Right kidney (tissue), 9 donors: Measurements from ENCODE around the gene RPS8.
"Not testable (repeated sequence)": the region's sequence is repeated elsewhere in the genome, so short reads cannot be mapped to it uniquely, and the experiment has no call there.

ENCODE experiments used
- DNase-seq: peaks from one replicate; pipeline ENCODE4 v3.0.0-alpha.2; 2016
- long read RNA-seq, 8 donors: transcript quantifications; one replicate each; lab custom pipeline, GENCODE V29; 2026

The RPS8 gene
- long read RNA-seq, donor 1, transcript RPS8-202 (6 exons, 881 nt): major isoform, 1,748 of 5,058 reads
- long read RNA-seq, donor 1, transcript RPS8-207 (5 exons, 1,115 nt): minor isoform, 477 of 5,058 reads
- long read RNA-seq, donor 1, transcript RPS8-205 (2 exons, 391 nt): minor isoform, 261 of 5,058 reads
- long read RNA-seq, donor 1, transcript RPS8-203 (3 exons, 898 nt): minor isoform, 301 of 5,058 reads
- long read RNA-seq, donor 1, partial matches to known transcripts: 2,057 of 5,058 reads
- long read RNA-seq, donor 1, other reads (novel, unspliced or antisense): 183 of 5,058 reads
- long read RNA-seq, donor 2, transcript RPS8-203 (3 exons, 898 nt): minor isoform, 167 of 2,423 reads
- long read RNA-seq, donor 2, transcript RPS8-202 (6 exons, 881 nt): major isoform, 981 of 2,423 reads
- long read RNA-seq, donor 2, transcript RPS8-207 (5 exons, 1,115 nt): minor isoform, 254 of 2,423 reads
- long read RNA-seq, donor 2, transcript RPS8-205 (2 exons, 391 nt): minor isoform, 215 of 2,423 reads
- long read RNA-seq, donor 2, partial matches to known transcripts: 738 of 2,423 reads
- long read RNA-seq, donor 2, other reads (novel, unspliced or antisense): 41 of 2,423 reads
- long read RNA-seq, donor 3, transcript RPS8-205 (2 exons, 391 nt): minor isoform, 78 of 1,388 reads
- long read RNA-seq, donor 3, transcript RPS8-202 (6 exons, 881 nt): major isoform, 550 of 1,388 reads
- long read RNA-seq, donor 3, transcript RPS8-207 (5 exons, 1,115 nt): minor isoform, 220 of 1,388 reads
- long read RNA-seq, donor 3, transcript RPS8-203 (3 exons, 898 nt): minor isoform, 66 of 1,388 reads
- long read RNA-seq, donor 3, partial matches to known transcripts: 422 of 1,388 reads
- long read RNA-seq, donor 3, other reads (novel, unspliced or antisense): 37 of 1,388 reads
- long read RNA-seq, donor 4, transcript RPS8-205 (2 exons, 391 nt): minor isoform, 120 of 2,646 reads
- long read RNA-seq, donor 4, transcript RPS8-203 (3 exons, 898 nt): minor isoform, 181 of 2,646 reads
- long read RNA-seq, donor 4, transcript RPS8-202 (6 exons, 881 nt): major isoform, 812 of 2,646 reads
- long read RNA-seq, donor 4, transcript RPS8-207 (5 exons, 1,115 nt): minor isoform, 208 of 2,646 reads
- long read RNA-seq, donor 4, partial matches to known transcripts: 1,251 of 2,646 reads
- long read RNA-seq, donor 4, other reads (novel, unspliced or antisense): 56 of 2,646 reads
- long read RNA-seq, donor 5, transcript RPS8-205 (2 exons, 391 nt): minor isoform, 89 of 2,799 reads
- long read RNA-seq, donor 5, transcript RPS8-202 (6 exons, 881 nt): major isoform, 1,655 of 2,799 reads
- long read RNA-seq, donor 5, transcript RPS8-203 (3 exons, 898 nt): minor isoform, 100 of 2,799 reads
- long read RNA-seq, donor 5, transcript RPS8-207 (5 exons, 1,115 nt): minor isoform, 330 of 2,799 reads
- long read RNA-seq, donor 5, partial matches to known transcripts: 491 of 2,799 reads
- long read RNA-seq, donor 5, other reads (novel, unspliced or antisense): 104 of 2,799 reads
- long read RNA-seq, donor 6, transcript RPS8-202 (6 exons, 881 nt): major isoform, 940 of 2,522 reads
- long read RNA-seq, donor 6, transcript RPS8-203 (3 exons, 898 nt): minor isoform, 197 of 2,522 reads
- long read RNA-seq, donor 6, transcript RPS8-205 (2 exons, 391 nt): minor isoform, 239 of 2,522 reads
- long read RNA-seq, donor 6, transcript RPS8-207 (5 exons, 1,115 nt): minor isoform, 348 of 2,522 reads
- long read RNA-seq, donor 6, partial matches to known transcripts: 714 of 2,522 reads
- long read RNA-seq, donor 6, other reads (novel, unspliced or antisense): 67 of 2,522 reads
- long read RNA-seq, donor 7, transcript RPS8-205 (2 exons, 391 nt): minor isoform, 265 of 4,072 reads
- long read RNA-seq, donor 7, transcript RPS8-207 (5 exons, 1,115 nt): minor isoform, 429 of 4,072 reads
- long read RNA-seq, donor 7, transcript RPS8-202 (6 exons, 881 nt): major isoform, 1,587 of 4,072 reads
- long read RNA-seq, donor 7, transcript RPS8-203 (3 exons, 898 nt): minor isoform, 294 of 4,072 reads
- long read RNA-seq, donor 7, partial matches to known transcripts: 1,300 of 4,072 reads
- long read RNA-seq, donor 7, other reads (novel, unspliced or antisense): 159 of 4,072 reads
- long read RNA-seq, donor 8, transcript RPS8-203 (3 exons, 898 nt): minor isoform, 123 of 2,260 reads
- long read RNA-seq, donor 8, transcript RPS8-205 (2 exons, 391 nt): minor isoform, 111 of 2,260 reads
- long read RNA-seq, donor 8, transcript RPS8-202 (6 exons, 881 nt): major isoform, 1,055 of 2,260 reads
- long read RNA-seq, donor 8, transcript RPS8-207 (5 exons, 1,115 nt): minor isoform, 267 of 2,260 reads
- long read RNA-seq, donor 8, partial matches to known transcripts: 611 of 2,260 reads
- long read RNA-seq, donor 8, other reads (novel, unspliced or antisense): 71 of 2,260 reads

DNA sequence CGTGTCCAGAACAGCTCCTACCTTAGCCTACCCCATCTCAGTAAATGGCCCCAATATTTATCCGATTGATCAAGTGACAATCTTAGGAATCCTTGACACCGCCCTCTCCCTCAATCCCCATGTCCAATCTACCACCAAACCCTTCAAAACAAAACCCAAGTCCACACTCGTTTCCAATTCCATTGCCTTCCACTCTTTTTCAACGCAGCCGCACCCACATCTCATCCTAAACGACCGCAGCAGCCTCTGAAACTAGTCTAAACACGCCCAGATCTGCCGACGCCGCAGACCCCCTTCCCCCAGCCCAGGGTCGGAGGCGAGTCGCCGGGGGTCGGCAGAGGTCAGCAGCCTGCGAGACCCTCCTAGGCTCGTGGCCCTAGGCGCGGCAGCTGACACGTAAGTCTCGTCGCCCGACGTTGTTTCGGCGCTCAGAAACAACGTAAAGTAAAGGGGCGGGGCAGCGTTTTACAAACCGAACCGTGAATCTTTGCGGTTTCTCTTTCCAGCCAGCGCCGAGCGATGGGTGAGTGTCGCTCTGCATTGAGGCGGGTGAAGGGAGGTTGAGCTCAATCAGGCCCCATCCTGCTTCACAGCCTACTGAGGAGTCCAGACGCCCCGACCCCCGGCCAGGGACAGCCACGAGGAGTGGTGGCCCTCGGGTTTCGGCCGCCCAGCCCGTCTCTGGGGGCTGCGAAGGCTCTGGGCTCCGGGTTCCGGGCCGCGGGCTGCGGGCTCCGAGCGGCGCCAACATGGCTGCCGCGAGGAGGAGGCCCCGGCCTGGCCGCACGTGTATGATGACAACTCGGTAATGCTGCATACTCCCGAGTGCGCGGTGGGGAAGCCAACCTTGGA, at the start of gene RPS8:
RPS8 (plus strand) TSS at position 463 of the 852 bp plus-strand sequence; CDS start at position 520, 57 bp downstream.
- peak; percentile 98 for DNase-seq

GRCh38 chr1:44730741-44731512, 44.4 kb upstream of the RPS8 start, which contains the start of gene RNU5D-1:
Gene RNU5D-1 (minus strand): TSS chr1:44731170.
- peak; percentile 92 for DNase-seq

GRCh38 chr1:44733365-44733764, 42.0 kb upstream of the RPS8 start:
- no peak for DNase-seq

- DNase-seq: no peak
Measured at GRCh38 chr1:44733784-44734183, 41.6 kb upstream of the RPS8 start.

DNA sequence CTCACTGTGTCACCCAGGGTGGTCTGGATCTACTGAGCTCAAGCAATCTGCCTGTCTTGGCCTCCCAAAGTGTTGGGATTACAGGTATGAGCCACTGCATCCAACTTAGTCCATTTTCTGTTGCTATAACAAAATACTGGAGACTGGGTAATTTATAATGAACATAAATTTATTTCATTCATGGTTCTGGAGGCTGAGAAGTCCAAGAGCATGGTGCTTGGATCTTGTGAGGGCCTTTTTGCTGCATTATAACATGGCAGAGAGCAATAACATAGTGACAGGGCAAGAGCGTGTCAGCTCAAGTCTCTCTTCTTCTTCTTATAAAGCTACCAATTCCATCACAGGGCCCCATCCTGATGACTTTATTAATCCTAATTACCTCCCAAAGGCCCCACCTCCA, 39.3 kb upstream of the RPS8 start:
- no peak for DNase-seq

DNA sequence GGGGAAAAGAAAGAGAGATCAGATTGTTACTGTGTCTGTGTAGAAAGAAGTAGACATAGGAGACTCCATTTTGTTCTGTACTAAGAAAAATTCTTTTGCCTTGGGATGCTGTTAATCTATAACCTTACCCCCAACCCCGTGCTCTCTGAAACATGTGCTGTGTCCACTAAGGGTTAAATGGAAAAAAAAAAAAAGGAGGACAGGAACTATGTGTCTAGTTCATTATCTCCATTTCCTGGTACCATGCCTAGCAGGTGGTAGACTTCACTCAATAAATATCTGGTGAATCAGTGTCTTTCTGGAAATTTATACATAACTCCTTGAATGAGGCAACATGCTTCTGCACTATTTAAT, 36.4 kb upstream of the RPS8 start:
- DNase-seq: not testable (repeated sequence)

DNA sequence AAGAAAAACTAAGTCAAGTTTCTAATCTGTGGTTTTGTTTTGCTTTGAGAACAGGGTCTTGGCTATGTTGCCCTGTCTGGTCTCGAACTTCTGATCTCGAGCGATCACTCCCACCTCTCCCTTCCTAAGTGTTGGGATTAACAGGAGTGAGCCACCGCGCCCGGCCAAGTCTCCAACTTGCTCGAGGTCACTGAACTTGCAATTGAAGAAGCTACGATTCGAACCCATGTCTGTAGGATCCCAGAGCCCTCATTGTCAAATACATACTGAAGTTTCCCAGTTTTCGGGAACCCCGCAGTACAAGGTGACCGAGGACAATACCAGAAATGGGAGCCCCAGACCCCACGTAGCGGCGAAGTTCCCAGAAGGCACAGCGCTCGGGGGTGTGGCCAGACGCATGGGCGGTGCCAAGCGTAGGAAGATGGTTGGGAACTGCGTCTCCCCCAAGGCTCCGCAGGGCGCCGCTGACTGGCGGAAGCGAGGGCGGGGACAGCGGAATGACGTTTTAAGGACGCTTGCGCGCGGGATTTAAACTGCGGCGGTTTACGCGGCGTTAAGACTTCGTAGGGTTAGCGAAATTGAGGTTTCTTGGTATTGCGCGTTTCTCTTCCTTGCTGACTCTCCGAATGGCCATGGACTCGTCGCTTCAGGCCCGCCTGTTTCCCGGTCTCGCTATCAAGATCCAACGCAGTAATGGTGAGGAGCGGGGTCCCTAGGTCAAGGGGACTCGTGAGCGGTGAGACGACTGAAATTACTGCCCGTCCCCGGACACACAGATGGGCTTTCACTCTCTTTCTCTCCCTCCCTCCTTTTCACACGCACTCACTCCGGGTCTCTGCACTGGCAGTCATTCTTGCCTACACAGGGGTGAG, 35.8 kb upstream of the RPS8 start, which contains the start of gene KIF2C:
KIF2C (plus strand) TSS at position 531 of the 872 bp plus-strand sequence; CDS start at position 627, 96 bp downstream.
- DNase-seq: peak; percentile 87

DNA sequence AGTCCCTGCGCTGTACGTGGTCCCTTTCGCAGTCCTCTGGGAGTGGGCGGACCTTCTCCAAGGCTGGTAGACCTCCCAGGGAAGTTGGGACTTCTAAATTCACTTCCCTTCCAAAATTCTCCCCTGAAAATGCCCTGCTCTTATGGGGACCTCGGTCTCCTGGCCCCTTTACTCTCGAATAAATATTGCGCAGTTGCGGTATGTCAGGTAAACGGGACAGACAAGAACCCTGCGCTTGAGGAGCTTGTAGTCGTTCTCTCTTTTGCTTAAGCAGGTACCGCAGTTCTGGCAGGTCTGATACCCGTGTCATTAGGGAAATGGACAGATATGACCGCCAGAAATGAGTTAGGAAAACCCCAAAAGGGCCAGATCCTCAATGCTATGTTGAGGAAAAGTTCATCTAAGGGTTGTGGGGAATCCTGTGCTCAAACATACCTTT, 35.1 kb upstream of the RPS8 start:
- DNase-seq: no peak

DNA sequence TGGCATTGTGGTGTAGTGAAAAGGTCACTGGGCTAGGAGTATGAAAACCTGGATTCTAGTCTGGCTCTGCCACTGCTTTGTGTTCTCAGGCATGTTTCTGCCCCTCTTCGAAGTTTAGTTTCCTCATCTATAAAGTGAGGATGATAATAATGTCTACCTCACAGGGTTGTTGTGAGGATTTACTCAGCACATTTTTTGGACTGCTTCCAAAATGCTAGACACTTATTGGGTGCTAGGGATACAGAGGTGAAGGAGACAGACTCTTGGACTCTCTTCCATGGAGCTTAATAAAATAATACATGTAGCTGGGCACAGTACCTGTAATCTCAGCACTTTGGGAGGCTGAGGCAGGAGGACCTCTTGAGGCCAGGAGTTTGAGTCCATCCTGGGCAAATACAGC, 32.1 kb upstream of the RPS8 start:
- DNase-seq: no peak

DNA sequence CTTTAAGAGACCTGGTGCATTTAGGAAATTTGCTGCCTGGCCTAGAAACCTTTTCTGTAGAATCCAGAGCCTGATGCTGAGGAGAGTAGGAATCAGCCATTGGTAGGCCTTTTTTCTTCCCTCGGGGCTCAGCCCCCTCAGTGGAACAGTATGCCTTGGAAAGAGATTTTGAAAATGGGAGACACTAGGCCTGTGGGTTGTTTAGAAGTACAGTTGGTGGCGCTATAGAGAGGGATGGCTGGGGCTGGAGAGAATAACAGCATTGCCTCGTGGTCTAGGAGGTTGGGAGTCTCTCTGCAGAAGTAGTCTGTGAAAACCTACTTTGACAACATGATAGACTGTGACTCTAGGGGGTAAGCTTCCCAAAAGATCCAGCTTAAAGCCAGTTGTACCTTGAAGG, 27.5 kb upstream of the RPS8 start:
- DNase-seq: no peak

GRCh38 chr1:44757420-44757819, 17.9 kb upstream of the RPS8 start:
- DNase-seq: no peak

DNA sequence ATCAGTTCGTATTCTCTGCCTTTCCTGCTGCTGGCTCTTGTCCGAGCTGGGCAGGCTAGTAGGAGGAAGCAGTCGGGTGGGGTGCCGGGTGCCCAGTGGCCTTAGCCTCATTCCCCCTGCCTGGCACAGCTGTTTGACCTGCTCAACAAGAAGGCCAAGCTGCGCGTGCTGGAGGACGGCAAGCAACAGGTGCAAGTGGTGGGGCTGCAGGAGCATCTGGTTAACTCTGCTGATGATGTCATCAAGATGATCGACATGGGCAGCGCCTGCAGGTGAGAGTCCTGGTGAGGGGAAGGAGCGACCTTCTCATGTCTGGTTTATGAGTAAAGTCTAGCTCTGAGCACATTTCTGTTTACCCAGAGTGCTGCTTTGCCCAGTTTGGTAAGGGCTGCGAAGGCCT, 16.3 kb upstream of the RPS8 start:
- DNase-seq: no peak

DNA sequence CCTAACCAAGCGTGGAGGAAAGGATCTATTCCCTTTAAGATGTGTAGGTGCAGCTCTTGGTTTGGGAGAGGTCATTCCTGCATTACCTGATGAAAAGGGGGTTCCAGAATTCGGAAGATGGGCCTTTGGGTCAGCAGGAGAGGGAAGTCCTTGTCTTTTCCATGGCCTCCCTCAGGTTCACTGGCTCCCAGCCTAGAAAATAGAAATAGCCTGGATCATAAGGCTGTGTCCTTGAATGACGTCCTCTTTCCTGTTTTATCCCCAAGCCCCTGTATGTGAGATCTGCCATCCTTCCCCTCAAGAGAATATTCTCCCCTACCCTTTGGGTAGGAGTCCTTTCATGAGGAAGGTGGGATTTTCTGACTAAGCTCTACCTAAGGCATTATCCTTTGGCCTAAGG, 14.5 kb upstream of the RPS8 start:
- DNase-seq: no peak

DNA sequence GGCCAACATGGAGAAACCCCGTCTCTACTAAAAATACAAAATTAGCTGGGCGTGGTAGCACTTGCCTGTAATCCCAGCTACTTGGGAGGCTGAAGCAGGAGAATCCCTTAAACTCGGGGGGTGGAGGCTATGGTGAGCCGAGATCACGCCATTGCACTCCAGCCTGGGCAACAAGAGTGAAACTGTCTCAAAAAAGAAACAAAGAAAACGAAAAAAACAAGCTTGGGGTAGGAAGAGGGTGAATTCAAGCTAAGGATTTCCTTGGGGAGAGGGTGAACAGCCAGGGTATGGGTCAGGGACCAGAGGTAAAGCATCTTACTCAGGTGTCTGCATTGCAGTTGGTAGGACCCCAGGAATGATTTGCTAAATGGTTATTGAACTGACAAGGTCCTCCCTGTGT, 8.9 kb upstream of the RPS8 start:
- DNase-seq: not testable (repeated sequence)

DNA sequence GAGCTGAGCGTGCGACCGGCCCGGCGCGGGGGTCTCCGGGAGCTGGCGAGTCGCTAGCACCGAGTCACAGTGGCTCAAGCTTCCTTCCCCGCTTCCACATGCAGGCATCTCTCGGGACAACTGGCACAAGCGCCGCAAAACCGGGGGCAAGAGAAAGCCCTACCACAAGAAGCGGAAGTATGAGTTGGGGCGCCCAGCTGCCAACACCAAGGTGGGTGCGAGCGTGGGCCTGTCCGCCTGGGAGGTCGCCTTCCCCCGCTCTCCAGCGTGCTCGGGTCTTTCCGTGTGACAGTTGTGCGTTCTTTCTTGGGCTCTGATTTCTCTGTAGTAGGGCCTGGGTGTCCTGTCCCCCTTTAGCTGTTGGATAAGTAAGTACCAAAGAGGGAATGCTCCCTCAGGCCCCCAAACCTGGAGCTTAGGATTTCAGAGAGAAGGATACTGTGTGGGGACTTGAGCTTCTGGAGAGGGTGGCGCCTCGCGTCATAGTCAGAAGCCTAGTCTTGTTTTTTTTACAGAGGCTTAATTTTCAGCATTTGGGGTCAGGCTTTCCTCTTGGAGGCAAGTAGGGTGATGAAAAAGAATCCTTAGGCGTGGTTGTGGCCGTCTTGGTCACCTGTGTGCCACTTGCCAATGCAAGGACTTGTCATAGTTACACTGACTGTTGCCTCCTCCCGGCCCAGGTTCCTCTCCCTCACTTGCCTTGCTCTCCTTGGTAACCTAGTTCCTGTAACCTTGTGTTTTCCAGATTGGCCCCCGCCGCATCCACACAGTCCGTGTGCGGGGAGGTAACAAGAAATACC, 790 bp downstream of the RPS8 start:
- no peak for DNase-seq

DNA sequence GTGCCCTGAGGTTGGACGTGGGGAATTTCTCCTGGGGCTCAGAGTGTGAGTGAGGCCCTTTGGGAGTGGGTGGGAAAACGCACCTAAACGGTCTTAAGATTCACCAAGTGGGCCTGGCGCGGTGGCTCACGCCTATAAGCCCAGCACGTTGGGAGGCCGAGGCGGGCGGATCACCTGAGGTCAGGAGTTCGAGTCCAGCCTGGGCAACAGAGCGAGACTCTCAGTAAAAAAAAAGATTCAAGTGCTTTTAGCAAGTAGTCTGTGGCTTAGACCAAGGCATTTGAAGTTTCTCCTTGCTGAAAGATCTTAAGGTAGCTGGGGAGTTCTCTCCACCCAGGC, 1.4 kb downstream of the RPS8 start:
- DNase-seq: no peak
